ENCODE measurements around the gene ASPSCR1. TPM values are rescaled to one million over a fixed set of nuclear protein-coding genes. Genes with fewer than 3 reads are reported as not detected.

Gene ASPSCR1
- total RNA-seq, 4 donors from 2014 or later: 12.6 to 24.3 (median 15.1) TPM

DNA sequence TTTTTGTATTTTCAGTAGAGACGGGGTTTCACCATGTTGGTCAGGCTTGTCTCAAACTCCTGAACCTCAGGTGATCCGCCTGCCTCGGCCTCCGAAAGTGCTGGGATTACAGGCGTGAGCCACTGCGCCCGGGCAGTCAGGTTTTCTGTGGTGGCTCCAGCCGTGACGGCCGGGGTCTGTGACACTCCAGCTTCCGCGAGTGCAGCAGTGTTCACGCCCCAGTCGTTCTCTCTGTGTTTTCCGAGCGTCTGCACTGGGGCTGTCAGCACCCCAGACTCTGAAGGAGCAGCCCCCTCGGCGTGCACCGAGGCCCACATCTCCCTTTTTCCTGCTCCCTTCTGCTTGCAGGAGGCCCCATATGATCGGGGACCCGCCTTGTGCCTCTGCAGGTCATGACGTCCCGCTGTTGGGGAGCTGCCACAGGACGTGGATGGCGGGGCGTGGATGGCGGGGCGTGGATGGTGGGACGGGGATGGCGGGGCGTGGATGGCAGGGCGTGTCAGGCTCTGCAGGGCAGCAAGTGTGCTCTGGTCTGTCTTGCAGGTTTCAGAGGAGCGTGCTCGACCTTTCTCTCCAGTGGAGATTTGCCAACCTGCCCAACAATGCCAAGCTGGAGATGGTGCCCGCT is 5.7 kb downstream of the ASPSCR1 start:
- DNase-seq (ENCODE audit: low spot score): no peak
- TF ChIP-seq, protein P1, sequence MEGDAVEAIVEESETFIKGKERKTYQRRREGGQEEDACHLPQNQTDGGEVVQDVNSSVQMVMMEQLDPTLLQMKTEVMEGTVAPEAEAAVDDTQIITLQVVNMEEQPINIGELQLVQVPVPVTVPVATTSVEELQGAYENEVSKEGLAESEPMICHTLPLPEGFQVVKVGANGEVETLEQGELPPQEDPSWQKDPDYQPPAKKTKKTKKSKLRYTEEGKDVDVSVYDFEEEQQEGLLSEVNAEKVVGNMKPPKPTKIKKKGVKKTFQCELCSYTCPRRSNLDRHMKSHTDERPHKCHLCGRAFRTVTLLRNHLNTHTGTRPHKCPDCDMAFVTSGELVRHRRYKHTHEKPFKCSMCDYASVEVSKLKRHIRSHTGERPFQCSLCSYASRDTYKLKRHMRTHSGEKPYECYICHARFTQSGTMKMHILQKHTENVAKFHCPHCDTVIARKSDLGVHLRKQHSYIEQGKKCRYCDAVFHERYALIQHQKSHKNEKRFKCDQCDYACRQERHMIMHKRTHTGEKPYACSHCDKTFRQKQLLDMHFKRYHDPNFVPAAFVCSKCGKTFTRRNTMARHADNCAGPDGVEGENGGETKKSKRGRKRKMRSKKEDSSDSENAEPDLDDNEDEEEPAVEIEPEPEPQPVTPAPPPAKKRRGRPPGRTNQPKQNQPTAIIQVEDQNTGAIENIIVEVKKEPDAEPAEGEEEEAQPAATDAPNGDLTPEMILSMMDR (IDR thresholded peaks at IDR 0.05): no peak
- no peak for ATAC-seq (ENCODE audit: low FRiP score)

DNA sequence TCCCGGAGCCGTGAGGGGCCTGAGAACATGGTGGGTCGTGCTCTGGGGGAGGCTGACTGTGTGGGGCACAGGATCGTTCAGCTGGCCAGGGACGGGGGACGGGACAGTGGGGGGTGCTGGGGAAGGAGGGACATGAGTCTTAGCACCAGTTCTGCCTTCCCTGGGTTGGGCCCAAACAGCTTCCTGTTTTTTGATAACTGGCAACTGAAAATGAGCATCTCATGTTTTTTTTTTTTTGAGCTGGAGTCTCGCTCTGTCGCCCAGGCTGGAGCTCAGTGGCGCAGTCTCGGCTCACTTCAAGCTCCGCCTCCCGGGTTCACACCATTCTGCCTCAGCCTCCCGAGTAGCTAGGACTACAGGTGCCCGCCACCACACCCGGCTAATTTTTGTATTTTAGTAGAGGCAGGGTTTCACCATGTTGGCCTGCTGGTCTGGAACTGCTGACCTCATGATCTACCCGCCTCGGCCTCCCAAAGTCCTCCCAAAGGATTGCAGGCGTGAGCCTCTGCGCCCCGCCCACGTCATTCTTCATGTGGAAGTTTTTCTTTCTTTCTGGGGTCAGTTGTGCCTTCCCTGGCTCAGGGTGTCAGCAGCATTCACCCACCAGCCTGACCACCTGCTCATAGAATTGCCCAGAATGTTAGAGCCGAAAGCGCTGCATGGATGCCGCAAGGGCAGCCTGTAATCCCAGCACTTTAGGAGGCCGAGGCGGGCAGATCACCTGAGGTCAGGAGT is 6.4 kb downstream of the ASPSCR1 start:
- TF ChIP-seq, protein P1 (IDR thresholded peaks at IDR 0.05): no peak

GRCh38 chr17:81984773-81985410 is 7.5 kb downstream of the ASPSCR1 start:
- ATAC-seq (ENCODE audit: low FRiP score) (no peak), DNase-seq (ENCODE audit: low spot score) (no peak)
- TF ChIP-seq, protein P1 (IDR thresholded peaks at IDR 0.05): no peak

More for the DNA sequence above, 6.4 kb downstream of the ASPSCR1 start:
- no peak for DNase-seq (ENCODE audit: low spot score)
- ATAC-seq (ENCODE audit: low FRiP score): no peak

GRCh38 chr17:81986606-81987005 is 9.2 kb downstream of the ASPSCR1 start:
- DNase-seq (ENCODE audit: low spot score): no peak
- no peak for ATAC-seq (ENCODE audit: low FRiP score)
- TF ChIP-seq, protein P1 (IDR thresholded peaks at IDR 0.05): no peak

DNA sequence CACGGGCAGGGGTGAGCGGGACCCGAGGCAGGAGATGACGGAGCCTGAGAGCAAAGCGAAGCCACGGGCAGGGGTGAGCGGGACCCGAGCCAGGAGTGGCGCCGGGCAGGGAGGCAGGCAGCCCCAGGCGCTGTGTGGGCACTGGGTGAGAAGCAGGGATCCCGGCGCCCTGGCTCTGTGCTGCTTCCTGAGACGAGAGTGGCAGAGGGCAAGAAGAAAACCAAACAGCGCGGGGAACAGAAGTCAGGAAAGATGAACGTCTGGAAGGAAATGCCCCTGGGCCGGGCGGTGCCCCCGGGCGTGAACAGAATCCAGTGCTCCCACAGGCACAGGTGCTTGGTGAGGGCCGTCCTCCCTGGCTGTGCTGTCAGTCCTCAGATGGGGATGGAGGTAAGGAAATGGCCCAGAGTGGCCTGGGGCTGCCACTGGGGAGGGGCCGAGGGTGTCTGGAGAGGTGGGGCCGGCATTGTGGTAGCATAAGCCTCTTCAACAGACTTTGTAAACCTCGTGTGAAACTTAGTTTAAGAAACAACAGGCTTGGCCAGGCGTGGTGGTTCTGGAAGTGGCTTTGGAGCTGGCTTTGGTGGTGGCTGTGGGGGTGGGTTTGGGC is 9.8 kb downstream of the ASPSCR1 start:
- TF ChIP-seq, protein P1 (IDR thresholded peaks at IDR 0.05): no peak
- no peak for ATAC-seq (ENCODE audit: low FRiP score)
- DNase-seq (ENCODE audit: low spot score): no peak

GRCh38 chr17:81990836-81991683 is 13.6 kb downstream of the ASPSCR1 start:
- TF ChIP-seq, protein P1 (IDR thresholded peaks at IDR 0.05): no peak
- DNase-seq (ENCODE audit: low spot score) (no peak), ATAC-seq (ENCODE audit: low FRiP score) (no peak)
